Measurements from ENCODE around the gene CYP11A1. TPM values are rescaled to one million over a fixed set of nuclear protein-coding genes. Genes with fewer than 3 reads are reported as not detected.
"Not testable (repeated sequence)": the region's sequence is repeated elsewhere in the genome, so short reads cannot be mapped to it uniquely, and the experiment has no call there.

Gene CYP11A1
- polyA plus RNA-seq, 4 donors = 1.2 to 1.9 (median 1.6) TPM

GRCh38 chr15:74376825-74377581, 9.6 kb upstream of the CYP11A1 start:
- no peak for DNase-seq (ENCODE audit: low read depth in 4 of 4, low spot score in 2 of 4)

GRCh38 chr15:74376226-74376625, 8.8 kb upstream of the CYP11A1 start:
- no peak for DNase-seq (ENCODE audit: low read depth in 4 of 4, low spot score in 2 of 4)

GRCh38 chr15:74375303-74375693, 7.9 kb upstream of the CYP11A1 start:
- peak in 2 of 4 donors; percentile 52 to 74 for DNase-seq (ENCODE audit: low read depth in 4 of 4, low spot score in 2 of 4)

GRCh38 chr15:74374648-74375302, 7.3 kb upstream of the CYP11A1 start:
- no peak for DNase-seq (ENCODE audit: low read depth in 4 of 4, low spot score in 2 of 4)

DNA sequence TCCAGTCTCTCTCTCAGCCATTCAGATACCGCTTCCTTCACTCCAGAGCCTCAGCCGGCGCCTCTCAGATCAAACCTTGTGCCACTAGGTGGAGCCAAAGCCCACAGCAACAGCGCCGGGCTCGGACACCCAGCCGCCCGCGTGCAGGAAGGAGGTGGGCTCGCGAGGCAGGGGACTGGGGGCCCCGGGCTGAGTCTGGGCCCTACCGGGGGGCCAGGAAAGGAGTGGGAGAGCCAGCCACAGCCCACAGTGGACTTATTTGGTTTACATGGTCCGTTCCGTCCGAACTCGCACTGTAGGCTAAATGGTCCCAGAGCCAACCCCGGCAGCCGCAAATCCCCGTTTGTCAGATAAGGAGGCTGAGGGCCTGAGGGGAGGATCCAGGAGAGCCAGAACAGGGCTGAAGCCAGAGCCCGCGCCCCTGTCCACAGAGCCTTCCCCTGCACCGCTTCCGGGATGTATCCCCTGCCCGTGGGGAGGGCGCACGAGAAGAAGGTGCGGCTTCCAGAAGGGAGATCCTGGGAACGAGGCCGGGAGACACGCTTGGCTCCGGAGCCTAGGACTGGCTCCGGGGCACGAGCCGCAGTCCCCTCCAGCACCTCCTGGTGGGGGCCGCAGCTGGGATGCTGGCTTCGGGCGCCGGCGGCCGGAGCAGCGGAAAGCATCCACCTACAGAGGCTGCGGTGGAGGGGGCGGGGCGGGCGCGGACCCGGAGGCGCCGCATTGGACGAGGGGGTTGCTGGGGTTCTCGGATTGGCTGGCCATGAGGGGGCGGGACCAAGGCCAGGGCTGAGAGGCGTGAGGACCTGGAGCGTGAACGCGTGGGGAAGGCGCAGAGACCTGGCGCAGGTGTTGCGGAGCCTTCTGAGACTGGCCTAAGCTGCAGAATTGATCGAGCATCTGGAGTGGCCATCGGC, 6.5 kb upstream of the CYP11A1 start:
- peak in 3 of 4 donors; percentile 76 to 87 (median 77) for DNase-seq (ENCODE audit: low read depth in 4 of 4, low spot score in 2 of 4)

GRCh38 chr15:74373056-74373650, 5.7 kb upstream of the CYP11A1 start:
- DNase-seq (ENCODE audit: low read depth in 4 of 4, low spot score in 2 of 4) = no peak

GRCh38 chr15:74370471-74370870, 3.0 kb upstream of the CYP11A1 start:
- DNase-seq (ENCODE audit: low read depth in 4 of 4, low spot score in 2 of 4) = no peak

DNA sequence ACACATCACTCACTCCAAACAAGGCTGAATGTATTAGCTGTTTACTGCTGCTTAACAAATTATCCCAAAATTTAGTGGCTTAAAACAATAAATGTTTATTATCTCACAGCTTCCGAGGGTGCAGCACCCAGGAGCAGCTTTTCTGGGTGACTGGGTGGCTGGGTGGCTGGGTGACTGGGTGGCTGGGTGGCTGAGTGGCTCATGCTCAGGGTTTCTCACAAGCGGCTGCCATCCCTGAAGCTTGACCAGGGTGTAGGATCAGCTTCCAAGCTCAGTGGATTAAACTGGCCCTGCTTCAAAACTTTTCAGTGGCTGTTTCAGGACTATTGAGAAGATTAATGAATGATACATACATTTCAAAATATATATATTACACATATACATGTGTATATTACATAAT, 2.3 kb upstream of the CYP11A1 start:
- DNase-seq (ENCODE audit: low read depth in 4 of 4, low spot score in 2 of 4) = no peak

DNA sequence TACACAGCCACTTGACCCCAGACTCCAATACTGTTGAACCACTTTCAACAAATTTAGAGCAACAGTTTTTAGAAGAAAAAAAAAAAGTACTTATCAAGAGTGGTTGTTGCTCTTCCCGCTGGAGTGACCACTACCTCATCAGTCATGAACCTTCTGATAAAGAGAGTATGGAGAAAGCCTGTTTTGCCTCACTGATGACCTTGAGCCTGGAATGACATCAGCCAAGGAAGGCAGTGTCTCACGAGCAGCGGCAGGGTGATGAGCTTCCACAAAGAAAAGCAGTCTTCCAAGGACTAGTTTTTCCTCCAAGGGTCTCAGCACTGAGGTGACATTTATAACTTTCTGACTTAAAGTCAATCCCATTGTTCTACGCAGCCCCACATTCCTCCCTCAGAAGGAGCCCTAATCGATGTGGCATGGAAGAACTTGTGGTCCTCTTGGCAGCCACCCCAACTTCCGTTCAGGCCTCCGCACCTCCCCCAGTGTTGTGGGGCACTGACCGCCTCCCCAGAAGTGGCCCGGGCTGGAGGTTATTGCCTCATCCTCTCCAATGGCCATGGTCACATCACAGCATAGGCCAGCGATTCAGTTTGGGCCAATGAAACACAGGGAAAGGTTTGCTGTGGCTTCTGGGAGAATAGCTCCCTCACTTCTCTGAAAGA, 1.8 kb upstream of the CYP11A1 start:
- DNase-seq (ENCODE audit: low read depth in 4 of 4, low spot score in 2 of 4) = no peak

DNA sequence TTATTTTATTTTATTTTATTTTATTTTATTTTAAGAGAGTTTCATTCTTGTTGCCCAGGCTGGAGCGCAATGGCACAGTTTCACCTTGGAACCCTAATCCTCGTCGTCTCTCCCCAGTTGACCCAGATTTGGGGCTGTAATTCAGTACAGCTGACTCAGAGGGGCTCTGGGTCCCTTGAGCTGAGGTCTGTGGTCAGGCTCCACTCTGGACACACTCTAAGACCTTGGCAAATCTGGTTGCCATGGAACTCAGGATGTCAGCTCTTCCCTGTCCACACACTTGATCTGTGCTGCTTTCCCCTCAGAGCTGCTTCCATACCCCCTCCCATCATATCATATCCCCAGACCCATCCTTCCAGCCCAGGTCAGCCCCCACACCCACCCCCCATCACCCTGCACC, 675 bp upstream of the CYP11A1 start:
- no peak for DNase-seq (ENCODE audit: low read depth in 4 of 4, low spot score in 2 of 4)

- peak in 2 of 4 donors; percentile 42 to 43 for DNase-seq (ENCODE audit: low read depth in 4 of 4, low spot score in 2 of 4)
These were observed 1.6 kb downstream of the CYP11A1 start for GRCh38 chr15:74365598-74366445.

- no peak for DNase-seq (ENCODE audit: low read depth in 4 of 4, low spot score in 2 of 4)
These were observed 2.4 kb downstream of the CYP11A1 start for GRCh38 chr15:74364936-74365597.

DNA sequence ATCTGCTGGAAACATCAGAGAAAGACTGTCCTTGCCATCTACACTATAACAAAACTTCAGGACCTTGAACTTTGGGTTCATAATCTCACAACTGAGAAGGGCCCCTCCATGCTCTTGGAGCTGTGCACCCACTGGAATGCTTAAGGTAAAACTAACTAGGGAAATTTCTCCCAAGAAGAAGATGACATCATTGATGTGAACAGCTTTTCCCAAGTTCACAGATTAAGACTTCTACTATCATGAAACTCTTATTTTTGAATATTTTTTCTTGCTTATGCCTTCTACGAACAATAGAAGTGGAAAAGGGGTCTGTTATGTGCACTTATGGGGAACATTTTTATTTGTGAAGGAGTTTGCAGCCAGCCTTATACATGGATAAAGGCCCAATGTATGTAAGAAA, 5.0 kb downstream of the CYP11A1 start:
- no peak for DNase-seq (ENCODE audit: low read depth in 4 of 4, low spot score in 2 of 4)

DNA sequence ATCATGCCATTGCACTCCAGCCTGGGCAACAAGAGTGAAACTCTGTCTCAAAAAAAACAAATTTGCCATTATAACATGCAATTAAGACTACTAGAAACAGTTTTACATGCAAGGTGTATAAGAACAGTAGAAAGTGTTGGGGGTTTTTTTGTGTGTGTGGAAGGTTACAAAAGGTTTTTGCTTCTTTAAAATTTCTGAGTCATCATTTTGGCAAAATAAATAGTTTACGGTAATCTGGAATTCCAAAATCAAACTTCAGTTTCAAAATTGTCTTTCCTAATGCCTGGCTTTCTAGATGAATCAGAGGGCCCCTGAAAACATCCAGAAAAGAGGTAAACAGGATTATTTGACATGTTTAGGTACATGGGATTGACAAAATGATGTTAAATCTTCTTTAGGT, 6.6 kb downstream of the CYP11A1 start:
- not testable (repeated sequence) for DNase-seq (ENCODE audit: low read depth in 4 of 4, low spot score in 2 of 4)

DNA sequence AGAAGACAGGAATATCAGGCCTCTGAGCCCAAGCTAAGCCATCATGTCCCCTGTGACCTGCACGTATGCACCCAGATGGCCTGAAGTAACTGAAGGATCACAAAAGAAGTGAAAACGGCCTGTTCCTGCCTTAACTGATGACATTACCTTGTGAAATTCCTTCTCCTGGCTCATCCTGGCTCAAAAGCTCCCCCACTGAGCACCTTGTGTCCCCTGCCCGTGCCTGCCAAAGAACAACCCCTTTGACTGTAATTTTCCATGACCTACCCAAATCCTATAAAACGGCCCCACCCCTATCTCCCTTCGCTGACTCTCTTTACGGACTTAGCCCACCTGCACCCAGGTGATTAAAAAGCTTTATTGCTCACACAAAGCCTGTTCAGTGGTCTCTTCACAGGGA, 8.1 kb downstream of the CYP11A1 start:
- DNase-seq (ENCODE audit: low read depth in 4 of 4, low spot score in 2 of 4) = not testable (repeated sequence)

DNA sequence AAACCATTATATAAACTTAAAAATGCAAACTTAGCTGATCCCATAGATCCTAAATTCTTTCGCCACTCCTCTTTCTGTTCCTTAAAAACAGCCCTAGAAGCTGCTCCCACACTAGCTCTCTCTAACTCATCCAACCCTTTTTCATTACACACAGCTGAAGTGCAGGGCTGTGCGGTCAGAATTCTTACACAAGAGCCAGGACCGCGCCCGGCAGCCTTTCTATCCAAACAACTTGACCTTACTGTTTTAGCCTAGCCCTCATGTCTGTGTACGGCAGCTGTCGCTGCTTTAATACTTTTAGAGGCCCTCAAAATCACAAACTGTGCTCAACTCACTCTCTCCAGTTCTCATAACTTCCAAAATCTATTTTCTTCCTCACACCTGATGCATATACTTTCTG, 9.9 kb downstream of the CYP11A1 start:
- not testable (repeated sequence) for DNase-seq (ENCODE audit: low read depth in 4 of 4, low spot score in 2 of 4)

- DNase-seq (ENCODE audit: low read depth in 4 of 4, low spot score in 2 of 4) = not testable (repeated sequence)
These were observed 11.4 kb downstream of the CYP11A1 start for GRCh38 chr15:74356050-74356449.

DNA sequence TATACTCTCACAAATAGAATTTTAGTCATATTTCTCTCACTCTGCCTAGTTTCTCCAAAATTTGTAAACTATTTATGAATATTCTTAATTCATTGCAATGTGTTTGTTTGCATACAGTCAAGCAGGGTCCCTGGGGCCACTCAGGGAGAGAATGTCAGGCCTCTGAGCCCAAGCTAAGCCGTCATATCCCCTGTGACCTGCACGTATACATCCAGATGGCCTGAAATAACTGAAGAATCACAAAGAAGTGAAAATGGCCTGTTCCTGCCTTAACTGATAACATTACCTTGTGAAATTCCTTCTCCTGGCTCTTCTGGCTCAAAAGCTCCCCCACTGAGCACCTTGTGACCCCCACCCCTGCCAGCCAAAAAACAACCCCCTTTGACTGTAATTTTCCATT, 13.5 kb downstream of the CYP11A1 start:
- DNase-seq (ENCODE audit: low read depth in 4 of 4, low spot score in 2 of 4) = not testable (repeated sequence)

Measured in left renal cortex interstitium (tissue), 4 donors.